Ascending aorta (tissue), 2 donors: ENCODE measurements around the gene MAP4. TPM values are rescaled to one million over a fixed set of nuclear protein-coding genes. Genes with fewer than 3 reads are reported as not detected.

Experiments
- DNase-seq, 2 donors: peaks; one replicate each; pipeline ENCODE4 v3.0.0-alpha.2; 2019; ENCODE audit warnings: low spot score in 2 of 2
- H3K27ac ChIP-seq, 2 donors: fragments of 200-600 bp; sonication (generic); one replicate each; pipeline ENCODE4 v1.5.1; 2016 to 2017; ENCODE audit warnings: mild to moderate bottlenecking in 1 of 2
- H3K27me3 ChIP-seq: fragments of 200-600 bp; sonication (generic); one replicate; pipeline ENCODE4 v1.5.1; 2017
- H3K36me3 ChIP-seq, 2 donors: fragments of 200-600 bp; sonication (generic); one replicate each; pipeline ENCODE4 v1.5.1; 2016
- H3K4me1 ChIP-seq, 2 donors: fragments of 200-600 bp; sonication (generic); one replicate each; pipeline ENCODE4 v1.5.1; 2016 to 2017; ENCODE audit warnings: mild to moderate bottlenecking in 1 of 2
- H3K4me3 ChIP-seq, 2 donors: fragments of 200-600 bp; sonication (generic); one replicate each; pipeline ENCODE4 v1.5.1; 2016 to 2017; ENCODE audit warnings: mild to moderate bottlenecking in 1 of 2
- H3K9me3 ChIP-seq, 2 donors: fragments of 200-600 bp; sonication (generic); one replicate each; pipeline ENCODE4 v1.5.1; 2016
- intact Hi-C: fragments of 100-400 bp; cut with DNase I; formaldehyde crosslinking; loops from one replicate; pipeline ENCODE4 v1.15.1; 2023
- total RNA-seq: library from RNA; depleted of rRNA; stranded (reverse); fragments of >200 nt; gene quantifications from one replicate; pipeline ENCODE4 v1.1.0, GENCODE V29; 2016
- TF ChIP-seq, protein P1 (sequence below), 3 experiments: fragments of 200-600 bp in 2 of 3; fragments of 450-650 bp in 1 of 3; sonication (generic) in 2 of 3; IDR thresholded peaks; one replicate each; pipeline ENCODE4 v1.5.1; 2016 to 2019; ENCODE audit warnings: antibody characterized with exemption in 3 of 3, mild to moderate bottlenecking in 1 of 3, moderate library complexity in 1 of 3

MAP4 gene
- total RNA-seq, 1 donor from 2014 or later, result 140 TPM

DNA sequence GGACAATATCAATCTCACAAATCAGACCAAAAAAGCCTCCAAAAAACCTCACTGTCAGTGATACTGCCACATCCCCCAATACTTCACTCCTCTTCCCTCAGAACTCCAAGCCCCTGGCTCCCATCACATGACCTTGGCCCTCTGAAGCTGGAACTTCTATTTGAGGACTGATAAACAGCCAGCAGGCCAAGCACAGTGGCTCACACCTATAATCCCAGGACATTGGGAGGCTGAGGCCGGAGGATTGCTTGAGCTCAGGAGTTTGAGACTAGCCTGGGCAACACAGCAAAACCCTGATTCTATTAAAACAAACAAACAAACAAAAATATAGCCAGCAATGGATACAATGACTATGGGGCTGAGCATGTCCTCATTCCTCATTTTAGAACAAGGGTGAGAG, 55.2 kb downstream of the MAP4 start:
- Histone ChIP-seq H3K4me1 (peaks cover 0 to 8% of the 10 kb centered on the region in 2 donors), H3K9me3 (no peaks in the 10 kb centered on the region), H3K4me3 (no peak overlapping the region), H3K36me3 (no peaks in the 10 kb centered on the region), H3K27ac (no peak overlapping the region), H3K27me3 (no peaks in the 10 kb centered on the region)
- DNase-seq, result no peak
- TF ChIP-seq, protein P1, sequence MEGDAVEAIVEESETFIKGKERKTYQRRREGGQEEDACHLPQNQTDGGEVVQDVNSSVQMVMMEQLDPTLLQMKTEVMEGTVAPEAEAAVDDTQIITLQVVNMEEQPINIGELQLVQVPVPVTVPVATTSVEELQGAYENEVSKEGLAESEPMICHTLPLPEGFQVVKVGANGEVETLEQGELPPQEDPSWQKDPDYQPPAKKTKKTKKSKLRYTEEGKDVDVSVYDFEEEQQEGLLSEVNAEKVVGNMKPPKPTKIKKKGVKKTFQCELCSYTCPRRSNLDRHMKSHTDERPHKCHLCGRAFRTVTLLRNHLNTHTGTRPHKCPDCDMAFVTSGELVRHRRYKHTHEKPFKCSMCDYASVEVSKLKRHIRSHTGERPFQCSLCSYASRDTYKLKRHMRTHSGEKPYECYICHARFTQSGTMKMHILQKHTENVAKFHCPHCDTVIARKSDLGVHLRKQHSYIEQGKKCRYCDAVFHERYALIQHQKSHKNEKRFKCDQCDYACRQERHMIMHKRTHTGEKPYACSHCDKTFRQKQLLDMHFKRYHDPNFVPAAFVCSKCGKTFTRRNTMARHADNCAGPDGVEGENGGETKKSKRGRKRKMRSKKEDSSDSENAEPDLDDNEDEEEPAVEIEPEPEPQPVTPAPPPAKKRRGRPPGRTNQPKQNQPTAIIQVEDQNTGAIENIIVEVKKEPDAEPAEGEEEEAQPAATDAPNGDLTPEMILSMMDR (IDR thresholded peaks at IDR 0.05), result no peak
- intact Hi-C loops, result no loop called here

GRCh38 chr3:47956521-47956920, 59.7 kb downstream of the MAP4 start:
- TF ChIP-seq, protein P1 (IDR thresholded peaks at IDR 0.05), result no peak
- no peak overlapping the region for H3K27ac ChIP-seq
- no peaks in the 10 kb centered on the region for H3K9me3 ChIP-seq
- intact Hi-C loops, result no loop called here
- no peak overlapping the region for H3K4me3 ChIP-seq
- DNase-seq, result no peak
- no peaks in the 10 kb centered on the region for H3K36me3 ChIP-seq
- peaks cover 0 to under 1% of the 10 kb centered on the region in 2 donors for H3K4me1 ChIP-seq
- H3K27me3 ChIP-seq, result no peaks in the 10 kb centered on the region

- no peaks in the 10 kb centered on the region for H3K27me3 ChIP-seq
- H3K36me3 ChIP-seq, result no peaks in the 10 kb centered on the region
- no peak overlapping the region for H3K27ac ChIP-seq
These were observed 61.6 kb downstream of the MAP4 start for GRCh38 chr3:47954567-47954966.

DNA sequence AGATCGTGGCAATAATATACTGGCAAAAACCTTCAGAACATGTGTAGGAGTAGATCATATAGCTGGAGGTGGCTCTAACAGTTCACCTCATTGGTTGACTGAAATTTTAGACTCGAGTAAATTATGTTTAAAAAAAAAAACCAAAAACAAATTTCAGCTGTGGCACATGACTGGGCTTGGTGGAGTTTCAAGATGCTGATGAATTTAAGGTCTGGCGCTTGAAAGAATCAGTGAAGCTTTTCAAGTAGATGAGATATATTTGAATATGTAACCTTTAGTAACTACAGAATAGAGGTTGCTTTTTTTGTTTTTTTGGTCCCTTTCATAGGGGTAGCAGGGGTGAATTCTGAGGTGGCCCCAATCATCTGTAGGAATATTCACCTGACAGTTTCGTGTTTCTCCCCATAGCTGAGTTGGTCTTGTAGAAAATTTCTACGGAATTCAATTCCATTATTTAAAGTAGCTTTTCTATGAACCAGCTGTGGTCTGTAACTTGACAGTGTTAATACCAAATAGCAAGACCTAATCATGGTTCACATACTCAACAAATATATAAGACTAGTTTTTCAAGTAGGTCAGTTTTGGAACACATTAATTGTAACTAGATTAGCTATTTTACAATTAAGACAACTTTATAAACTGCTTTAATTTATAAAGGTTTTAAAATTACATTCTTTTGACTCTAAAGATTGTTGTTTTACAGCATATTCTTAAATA, 65.6 kb downstream of the MAP4 start:
- Histone ChIP-seq H3K27ac (no peak overlapping the region), H3K4me1 (no peaks in the 10 kb centered on the region), H3K9me3 (no peaks in the 10 kb centered on the region), H3K4me3 (no peak overlapping the region), H3K27me3 (no peaks in the 10 kb centered on the region), H3K36me3 (no peaks in the 10 kb centered on the region)
- no peak for DNase-seq
- TF ChIP-seq, protein P1 (IDR thresholded peaks at IDR 0.05), result no peak
- intact Hi-C loops, result no loop called here

More at GRCh38 chr3:47954567-47954966, 61.6 kb downstream of the MAP4 start:
- intact Hi-C loops, result no loop called here
- no peaks in the 10 kb centered on the region for H3K4me1 ChIP-seq
- H3K9me3 ChIP-seq, result no peaks in the 10 kb centered on the region
- no peak for DNase-seq
- TF ChIP-seq, protein P1 (IDR thresholded peaks at IDR 0.05), result no peak
- no peak overlapping the region for H3K4me3 ChIP-seq

DNA sequence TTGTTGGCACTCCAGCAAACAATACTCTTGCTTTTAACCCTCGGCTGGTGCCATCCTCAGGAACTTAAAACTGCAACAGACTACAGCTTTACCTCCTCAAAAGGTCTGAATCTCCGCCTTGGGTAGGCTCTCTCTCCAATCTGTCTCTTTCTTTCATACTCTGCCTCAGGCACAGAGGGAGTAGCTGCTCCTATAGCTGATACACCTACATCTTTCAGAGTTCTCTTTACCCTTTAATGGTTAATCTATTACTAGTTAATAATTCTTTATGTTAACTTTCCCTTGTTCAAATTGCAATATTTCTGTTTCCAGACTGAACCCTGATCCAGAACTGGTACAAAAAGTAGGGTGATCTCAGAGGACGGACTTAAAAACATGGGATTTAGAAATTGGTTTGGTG, 66.2 kb downstream of the MAP4 start:
- Histone ChIP-seq H3K4me1 (no peaks in the 10 kb centered on the region), H3K27ac (no peak overlapping the region), H3K27me3 (no peaks in the 10 kb centered on the region), H3K36me3 (no peaks in the 10 kb centered on the region), H3K9me3 (no peaks in the 10 kb centered on the region), H3K4me3 (no peak overlapping the region)
- intact Hi-C loops, result no loop called here
- no peak for DNase-seq
- TF ChIP-seq, protein P1 (IDR thresholded peaks at IDR 0.05), result no peak
